C1 segment of cervical spinal cord (tissue), 14 donors: ENCODE measurements around the gene UBAC2.

Source experiments
- DNase-seq, 14 donors: peaks; one replicate each; lab custom pipeline; 2025; lab: John Stamatoyannopoulos, UW

UBAC2 gene

GRCh38 chr13:99294198-99294597, 93.5 kb downstream of the UBAC2 start:
- no peak for DNase-seq

GRCh38 chr13:99294958-99295357, 94.3 kb downstream of the UBAC2 start:
- no peak for DNase-seq

- no peak for DNase-seq
These were observed 95.0 kb downstream of the UBAC2 start for GRCh38 chr13:99295488-99296252.

GRCh38 chr13:99296398-99296797, 95.7 kb downstream of the UBAC2 start:
- DNase-seq, result no peak

- DNase-seq, result no peak
These were observed 96.7 kb downstream of the UBAC2 start for GRCh38 chr13:99297331-99297730.

- DNase-seq, result no peak
These were observed 97.4 kb downstream of the UBAC2 start for GRCh38 chr13:99298056-99298455.

- DNase-seq, result no peak
These were observed 98.7 kb downstream of the UBAC2 start for GRCh38 chr13:99299256-99299919.

- DNase-seq, result no peak
These were observed 99.3 kb downstream of the UBAC2 start for GRCh38 chr13:99299920-99300341.

GRCh38 chr13:99301056-99301838, 100.6 kb downstream of the UBAC2 start:
- DNase-seq, result no peak

GRCh38 chr13:99301913-99302636, 101.4 kb downstream of the UBAC2 start:
- no peak for DNase-seq

GRCh38 chr13:99302637-99303505, 102.2 kb downstream of the UBAC2 start:
- no peak for DNase-seq

GRCh38 chr13:99303863-99304521, 103.3 kb downstream of the UBAC2 start:
- peak in 5 of 14 donors; percentile 10 to 47 (median 41) for DNase-seq

GRCh38 chr13:99304541-99304940, 103.9 kb downstream of the UBAC2 start:
- DNase-seq, result no peak

GRCh38 chr13:99305158-99305557, 104.5 kb downstream of the UBAC2 start:
- DNase-seq, result no peak

GRCh38 chr13:99305566-99305965, 104.9 kb downstream of the UBAC2 start:
- no peak for DNase-seq

GRCh38 chr13:99307247-99307646, 106.6 kb downstream of the UBAC2 start, which contains the start of gene GPR183:
GPR183 (minus strand) TSS chr13:99307399; CDS start chr13:99296145, 11,254 bp downstream.
- no peak for DNase-seq

GRCh38 chr13:99307648-99308339, 107.1 kb downstream of the UBAC2 start:
- no peak for DNase-seq

GRCh38 chr13:99308471-99309087, 107.9 kb downstream of the UBAC2 start:
- DNase-seq, result no peak
